Measurements from ENCODE around the gene SH3GLB2.
"Not testable (repeated sequence)": the region's sequence is repeated elsewhere in the genome, so short reads cannot be mapped to it uniquely, and the experiment has no call there.

The SH3GLB2 gene

GRCh38 chr9:129036241-129036922 lies 8.3 kb upstream of the SH3GLB2 start, which contains the start of gene MIGA2:
TSS of gene MIGA2 (plus strand) at chr9:129036626. CDS start at chr9:129040595, 3,969 bp downstream.
- H3K4me1 ChIP-seq (ENCODE audit: insufficient read depth, insufficient read length), result peaks cover 13% of the 10 kb centered on the region
- H3K9me3 ChIP-seq (ENCODE audit: insufficient read depth, low read length), result no peaks in the 10 kb centered on the region
- DNase-seq (ENCODE audit: low read depth, low spot score), result peak; percentile 99
- peak within 1 kb of the TSS; percentile 97 for H3K9ac ChIP-seq (ENCODE audit: insufficient read length, low read depth)
- H3K36me3 ChIP-seq (ENCODE audit: insufficient read depth, insufficient read length, low read length), result peaks cover 12% of the 10 kb centered on the region
- peak within 1 kb of the TSS; percentile 99 for H3K4me3 ChIP-seq (ENCODE audit: insufficient read length, low read depth)
- no peaks in the 10 kb centered on the region for H3K27me3 ChIP-seq (ENCODE audit: insufficient read depth, insufficient read length)
- TF ChIP-seq YY1 (IDR thresholded peaks at IDR 0.05; ENCODE audit: insufficient read depth, insufficient read length) (no peak), SUZ12 (IDR thresholded peaks at IDR 0.05; ENCODE audit: extremely low read depth, insufficient read depth, insufficient read length) (no peak), ZNF274 (IDR thresholded peaks at IDR 0.05; ENCODE audit: low read depth, low read length) (no peak)

GRCh38 chr9:129035838-129036237 lies 7.7 kb upstream of the SH3GLB2 start:
- Histone ChIP-seq H3K4me1 (ENCODE audit: insufficient read depth, insufficient read length) (peaks cover 13% of the 10 kb centered on the region), H3K4me3 (ENCODE audit: insufficient read length, low read depth) (peak overlapping the region; percentile 1), H3K9ac (ENCODE audit: insufficient read length, low read depth) (peak overlapping the region; percentile 37)
- not testable (repeated sequence) for H3K9me3 ChIP-seq (ENCODE audit: insufficient read depth, low read length); H3K27me3 ChIP-seq (ENCODE audit: insufficient read depth, insufficient read length); H3K36me3 ChIP-seq (ENCODE audit: insufficient read depth, insufficient read length, low read length); DNase-seq (ENCODE audit: low read depth, low spot score)

- peaks cover 20% of the 10 kb centered on the region for H3K4me1 ChIP-seq (ENCODE audit: insufficient read depth, insufficient read length)
- TF ChIP-seq YY1 (IDR thresholded peaks at IDR 0.05; ENCODE audit: insufficient read depth, insufficient read length) (no peak), SUZ12 (IDR thresholded peaks at IDR 0.05; ENCODE audit: extremely low read depth, insufficient read depth, insufficient read length) (no peak), ZNF274 (IDR thresholded peaks at IDR 0.05; ENCODE audit: low read depth, low read length) (no peak)
- no peak overlapping the region for H3K9ac ChIP-seq (ENCODE audit: insufficient read length, low read depth)
- no peak for DNase-seq (ENCODE audit: low read depth, low spot score)
- H3K27me3 ChIP-seq (ENCODE audit: insufficient read depth, insufficient read length), result no peaks in the 10 kb centered on the region
- H3K9me3 ChIP-seq (ENCODE audit: insufficient read depth, low read length), result no peaks in the 10 kb centered on the region
- H3K36me3 ChIP-seq (ENCODE audit: insufficient read depth, insufficient read length, low read length), result no peaks in the 10 kb centered on the region
- H3K4me3 ChIP-seq (ENCODE audit: insufficient read length, low read depth), result no peak overlapping the region
These were observed 5.1 kb upstream of the SH3GLB2 start for GRCh38 chr9:129033216-129033615.

- Histone ChIP-seq H3K27me3 (ENCODE audit: insufficient read depth, insufficient read length) (no peaks in the 10 kb centered on the region), H3K4me1 (ENCODE audit: insufficient read depth, insufficient read length) (peaks cover 18% of the 10 kb centered on the region), H3K9ac (ENCODE audit: insufficient read length, low read depth) (no peak overlapping the region), H3K36me3 (ENCODE audit: insufficient read depth, insufficient read length, low read length) (no peaks in the 10 kb centered on the region), H3K4me3 (ENCODE audit: insufficient read length, low read depth) (no peak overlapping the region), H3K9me3 (ENCODE audit: insufficient read depth, low read length) (no peaks in the 10 kb centered on the region)
- DNase-seq (ENCODE audit: low read depth, low spot score), result no peak
- no peak for TF ChIP-seq YY1 (IDR thresholded peaks at IDR 0.05; ENCODE audit: insufficient read depth, insufficient read length)
- TF ChIP-seq SUZ12 (IDR thresholded peaks at IDR 0.05; ENCODE audit: extremely low read depth, insufficient read depth, insufficient read length), result no peak
- TF ChIP-seq ZNF274 (IDR thresholded peaks at IDR 0.05; ENCODE audit: low read depth, low read length), result no peak
These were observed 4.5 kb upstream of the SH3GLB2 start for GRCh38 chr9:129032541-129033159.

GRCh38 chr9:129031514-129031913 lies 3.4 kb upstream of the SH3GLB2 start:
- Histone ChIP-seq H3K9me3 (ENCODE audit: insufficient read depth, low read length) (no peaks in the 10 kb centered on the region), H3K4me3 (ENCODE audit: insufficient read length, low read depth) (no peak overlapping the region), H3K27me3 (ENCODE audit: insufficient read depth, insufficient read length) (no peaks in the 10 kb centered on the region), H3K4me1 (ENCODE audit: insufficient read depth, insufficient read length) (peaks cover 15% of the 10 kb centered on the region), H3K9ac (ENCODE audit: insufficient read length, low read depth) (no peak overlapping the region), H3K36me3 (ENCODE audit: insufficient read depth, insufficient read length, low read length) (no peaks in the 10 kb centered on the region)
- no peak for DNase-seq (ENCODE audit: low read depth, low spot score)
- no peak for TF ChIP-seq SUZ12 (IDR thresholded peaks at IDR 0.05; ENCODE audit: extremely low read depth, insufficient read depth, insufficient read length)
- no peak for TF ChIP-seq ZNF274 (IDR thresholded peaks at IDR 0.05; ENCODE audit: low read depth, low read length)
- no peak for TF ChIP-seq YY1 (IDR thresholded peaks at IDR 0.05; ENCODE audit: insufficient read depth, insufficient read length)

- no peaks in the 10 kb centered on the region for H3K27me3 ChIP-seq (ENCODE audit: insufficient read depth, insufficient read length)
- H3K4me1 ChIP-seq (ENCODE audit: insufficient read depth, insufficient read length), result peaks cover 20% of the 10 kb centered on the region
- TF ChIP-seq SUZ12 (IDR thresholded peaks at IDR 0.05; ENCODE audit: extremely low read depth, insufficient read depth, insufficient read length), result no peak
- no peak for TF ChIP-seq YY1 (IDR thresholded peaks at IDR 0.05; ENCODE audit: insufficient read depth, insufficient read length)
- no peak for TF ChIP-seq ZNF274 (IDR thresholded peaks at IDR 0.05; ENCODE audit: low read depth, low read length)
- no peak overlapping the region for H3K4me3 ChIP-seq (ENCODE audit: insufficient read length, low read depth)
- no peaks in the 10 kb centered on the region for H3K9me3 ChIP-seq (ENCODE audit: insufficient read depth, low read length)
- DNase-seq (ENCODE audit: low read depth, low spot score), result no peak
- H3K36me3 ChIP-seq (ENCODE audit: insufficient read depth, insufficient read length, low read length), result peaks cover 3% of the 10 kb centered on the region
- no peak overlapping the region for H3K9ac ChIP-seq (ENCODE audit: insufficient read length, low read depth)
These were observed 2.1 kb upstream of the SH3GLB2 start for GRCh38 chr9:129030191-129030590.

GRCh38 chr9:129027685-129028191 lies 393 bp downstream of the SH3GLB2 start:
- H3K36me3 ChIP-seq (ENCODE audit: insufficient read depth, insufficient read length, low read length), result peaks cover 3% of the 10 kb centered on the region
- peaks cover 26% of the 10 kb centered on the region for H3K4me1 ChIP-seq (ENCODE audit: insufficient read depth, insufficient read length)
- peak overlapping the region; percentile 88 for H3K4me3 ChIP-seq (ENCODE audit: insufficient read length, low read depth)
- no peaks in the 10 kb centered on the region for H3K27me3 ChIP-seq (ENCODE audit: insufficient read depth, insufficient read length)
- no peaks in the 10 kb centered on the region for H3K9me3 ChIP-seq (ENCODE audit: insufficient read depth, low read length)
- H3K9ac ChIP-seq (ENCODE audit: insufficient read length, low read depth), result peak overlapping the region; percentile 90
- TF ChIP-seq YY1 (IDR thresholded peaks at IDR 0.05; ENCODE audit: insufficient read depth, insufficient read length) (no peak), SUZ12 (IDR thresholded peaks at IDR 0.05; ENCODE audit: extremely low read depth, insufficient read depth, insufficient read length) (no peak), ZNF274 (IDR thresholded peaks at IDR 0.05; ENCODE audit: low read depth, low read length) (no peak)
- DNase-seq (ENCODE audit: low read depth, low spot score), result peak; percentile 32

Data from NT2/D1 (cell line).